Measurements from ENCODE around the gene CDC42BPG. TPM values are rescaled to one million over a fixed set of nuclear protein-coding genes. Genes with fewer than 3 reads are reported as not detected.

CDC42BPG gene
- total and polyA plus RNA-seq, 9 of the 15 experiments (the other 6 are each of a cell fraction or from before 2014, with no cell fraction given) = 0.04 to 8.8 (median 2.1) TPM

DNA sequence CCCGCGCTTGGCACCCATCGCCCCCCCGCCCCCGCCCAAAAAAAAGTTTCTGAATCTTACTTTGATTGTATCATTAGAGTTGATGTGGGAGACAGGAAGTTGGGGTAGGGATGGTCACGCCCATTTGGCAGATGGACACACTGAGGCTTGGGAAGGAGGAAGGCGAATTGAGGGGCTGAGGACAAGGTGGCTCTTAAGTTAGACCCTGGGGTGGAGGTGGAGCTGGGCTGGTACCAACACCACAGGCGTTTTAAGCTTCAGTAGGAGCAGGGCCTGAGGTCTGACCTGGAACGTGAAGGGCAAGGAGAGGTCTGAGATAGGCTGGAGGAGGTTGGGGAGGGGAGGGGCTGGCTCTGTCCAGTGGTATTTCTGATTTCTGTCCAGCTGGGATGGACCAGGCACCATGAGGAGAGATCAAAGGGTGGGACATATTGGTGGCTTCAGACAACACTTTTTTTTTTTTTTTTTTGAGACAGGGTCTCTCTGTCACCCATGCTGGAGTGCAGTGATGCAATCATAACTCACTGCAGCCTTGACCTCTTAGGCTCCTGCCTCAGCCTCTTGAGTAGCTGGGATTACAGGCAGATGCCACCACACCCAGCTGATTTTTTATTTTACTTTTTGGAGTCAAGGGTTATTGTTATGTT lies 799 bp upstream of the CDC42BPG start:
- ATAC-seq = peak; percentile 1; the same call in 1 of the 3 replicates
- TF ChIP-seq ARNT (IDR thresholded peaks at IDR 0.05) (peak in 1 of 2 experiments; percentile 88; a peak in 2 of 4 replicates), CHD1 (IDR thresholded peaks at IDR 0.05; ENCODE audit: low read length) (peak; percentile 37), ESRRA (IDR thresholded peaks at IDR 0.05; ENCODE audit: borderline replicate concordance, low read depth) (peak; percentile 84), DACH1 (IDR thresholded peaks at IDR 0.05; ENCODE audit: partially characterized antibody) (peak; percentile 58), NUFIP1 (IDR thresholded peaks at IDR 0.05; ENCODE audit: partially characterized antibody) (no peak), BCOR (IDR thresholded peaks at IDR 0.05) (peak; percentile 100), CBX3 (IDR thresholded peaks at IDR 0.05; ENCODE audit: borderline replicate concordance in 1 of 2, low read length in 2 of 2) (peak in 1 of 2 experiments; percentile 86; a peak in 2 of 3 replicates)
- TF ChIP-seq, protein P1, sequence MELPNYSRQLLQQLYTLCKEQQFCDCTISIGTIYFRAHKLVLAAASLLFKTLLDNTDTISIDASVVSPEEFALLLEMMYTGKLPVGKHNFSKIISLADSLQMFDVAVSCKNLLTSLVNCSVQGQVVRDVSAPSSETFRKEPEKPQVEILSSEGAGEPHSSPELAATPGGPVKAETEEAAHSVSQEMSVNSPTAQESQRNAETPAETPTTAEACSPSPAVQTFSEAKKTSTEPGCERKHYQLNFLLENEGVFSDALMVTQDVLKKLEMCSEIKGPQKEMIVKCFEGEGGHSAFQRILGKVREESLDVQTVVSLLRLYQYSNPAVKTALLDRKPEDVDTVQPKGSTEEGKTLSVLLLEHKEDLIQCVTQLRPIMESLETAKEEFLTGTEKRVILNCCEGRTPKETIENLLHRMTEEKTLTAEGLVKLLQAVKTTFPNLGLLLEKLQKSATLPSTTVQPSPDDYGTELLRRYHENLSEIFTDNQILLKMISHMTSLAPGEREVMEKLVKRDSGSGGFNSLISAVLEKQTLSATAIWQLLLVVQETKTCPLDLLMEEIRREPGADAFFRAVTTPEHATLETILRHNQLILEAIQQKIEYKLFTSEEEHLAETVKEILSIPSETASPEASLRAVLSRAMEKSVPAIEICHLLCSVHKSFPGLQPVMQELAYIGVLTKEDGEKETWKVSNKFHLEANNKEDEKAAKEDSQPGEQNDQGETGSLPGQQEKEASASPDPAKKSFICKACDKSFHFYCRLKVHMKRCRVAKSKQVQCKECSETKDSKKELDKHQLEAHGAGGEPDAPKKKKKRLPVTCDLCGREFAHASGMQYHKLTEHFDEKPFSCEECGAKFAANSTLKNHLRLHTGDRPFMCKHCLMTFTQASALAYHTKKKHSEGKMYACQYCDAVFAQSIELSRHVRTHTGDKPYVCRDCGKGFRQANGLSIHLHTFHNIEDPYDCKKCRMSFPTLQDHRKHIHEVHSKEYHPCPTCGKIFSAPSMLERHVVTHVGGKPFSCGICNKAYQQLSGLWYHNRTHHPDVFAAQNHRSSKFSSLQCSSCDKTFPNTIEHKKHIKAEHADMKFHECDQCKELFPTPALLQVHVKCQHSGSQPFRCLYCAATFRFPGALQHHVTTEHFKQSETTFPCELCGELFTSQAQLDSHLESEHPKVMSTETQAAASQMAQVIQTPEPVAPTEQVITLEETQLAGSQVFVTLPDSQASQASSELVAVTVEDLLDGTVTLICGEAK (IDR thresholded peaks at IDR 0.05) = peak; percentile 42; the same call in 1 of the 2 replicates
- TF ChIP-seq, protein P1 (CRISPR knock-in tag; IDR thresholded peaks at IDR 0.05) = no peak

More for the DNA sequence above, 799 bp upstream of the CDC42BPG start:
- in situ Hi-C loops (cut with MboI) (loop anchor here (5.0 kb wide), 2 partner anchors 47 to 152 kb away; partner anchors contain the start of gene BATF2), intact Hi-C loops (cut with micrococcal nuclease) (loop anchor here (5.0 to 10.0 kb wide), 2 partner anchors 267 to 410 kb away; partner anchors contain the start of gene TM7SF2)
- peak overlapping the region; percentile 70 to 92; a peak in 3 of 4 replicates for H3K9ac ChIP-seq (ENCODE audit: insufficient read depth in 1 of 2, low read depth in 2 of 2, low read length in 2 of 2)
- peak; percentile 81 for FAIRE-seq
- H3K27me3 ChIP-seq (ENCODE audit: control insufficient read depth in 2 of 2, insufficient read depth in 2 of 2, low read length in 2 of 2) = no peaks in the 10 kb centered on the region; a peak in 1 of 5 replicates
- H2AFZ ChIP-seq (ENCODE audit: low read depth, low read length) = peak overlapping the region; percentile 91
- no peaks in the 10 kb centered on the region for H3K36me3 ChIP-seq (ENCODE audit: control insufficient read depth, insufficient read depth, low read length)
- peaks cover 23% of the 10 kb centered on the region; the same call in 2 of the 3 replicates for H3K79me2 ChIP-seq (ENCODE audit: control insufficient read depth, insufficient read depth, low read length)
- H3K27ac ChIP-seq (ENCODE audit: extremely low read depth, low read depth, low read length) = peak overlapping the region; percentile 86
- CTCF ChIA-PET (ENCODE audit: low intra/inter-chr PET ratio) = interaction anchor here (1.2 to 1.3 kb wide), 2 partner anchors 58 to 168 kb away, joined by 6 to 9 read pairs; partner anchors contain the start of gene ARL2
- POLR2A ChIA-PET = interaction anchor here (0.6 to 4.4 kb wide), 7 partner anchors 10 to 272 kb away, joined by 3 to 26 read pairs (median 4); partner anchors contain the start of genes EHD1 and ZNHIT2
- H3K9me1 ChIP-seq (ENCODE audit: control insufficient read depth, insufficient read depth, low read length) = no peaks in the 10 kb centered on the region
- H3K9me3 ChIP-seq (replicated peaks; ENCODE audit: control insufficient read depth, insufficient read depth, low read depth, low read length) = no peaks in the 10 kb centered on the region
- DNase-seq (ENCODE audit: extremely low read depth in 1 of 4, low spot score in 3 of 4) = peak in 2 of 4 experiments; percentile 49
- WGBS (ENCODE audit: insufficient coverage, low coverage, missing lambda C conversion rate) = 9% methylated on average over 7 of the region's 9 CpGs
- peak overlapping the region; percentile 99 for H3K4me2 ChIP-seq (ENCODE audit: insufficient read depth, low read length)
- BruUV-seq (replicated peaks) = TSS peak; percentile 62
- peaks cover 45 to 75% of the 10 kb centered on the region in 2 experiments for H3K4me1 ChIP-seq (replicated peaks in 1 of 2; ENCODE audit: control insufficient read depth in 2 of 2, insufficient read depth in 2 of 2, low read length in 2 of 2)
- no peaks in the 10 kb centered on the region for H4K20me1 ChIP-seq (replicated peaks; ENCODE audit: control insufficient read depth, insufficient read depth, low read length)
- H3K4me3 ChIP-seq = peak overlapping the region; percentile 56

Measured in K562 (cell line).